ENCODE results near the gene SETX. TPM values are rescaled to one million over a fixed set of nuclear protein-coding genes. Genes with fewer than 3 reads are reported as not detected.

SETX gene
- total RNA-seq, 1 experiment from 2014 or later: 44.3 TPM

DNA sequence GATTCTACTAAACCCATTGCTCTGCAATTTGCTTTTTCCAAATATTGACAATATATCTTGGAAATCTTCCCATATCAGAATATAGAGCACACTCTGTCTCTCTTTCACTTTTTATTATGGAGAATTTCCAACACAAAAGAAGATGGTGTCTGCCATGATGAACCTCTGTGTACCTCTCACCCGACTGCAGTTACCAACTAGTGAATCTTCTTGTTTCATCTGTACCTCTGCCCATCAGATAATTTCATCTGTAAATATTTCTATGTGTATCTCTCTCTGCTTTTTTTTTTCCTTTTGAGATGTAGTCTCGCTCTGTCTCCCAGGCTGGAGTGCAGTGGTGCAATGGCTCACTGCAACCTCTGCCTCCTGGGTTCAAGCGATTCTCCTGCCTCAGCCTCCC lies 130.1 kb downstream of the SETX start:
- H3K36me3 Mint-ChIP-seq (ENCODE audit: insufficient read depth in 1 of 3, low read depth in 3 of 3): no peaks in the 10 kb centered on the region
- H4K5ac ChIP-seq (ENCODE audit: insufficient read length, low read depth, low read length): no peak overlapping the region
- no peak overlapping the region for H3K23ac ChIP-seq (ENCODE audit: insufficient read length, low read depth, low read length)
- H3K4me2 ChIP-seq (ENCODE audit: insufficient read depth, insufficient read length, low read length): no peak overlapping the region
- no peak overlapping the region for H2BK12ac ChIP-seq (ENCODE audit: insufficient read length, low read depth, low read length)
- TF ChIP-seq, protein P1, sequence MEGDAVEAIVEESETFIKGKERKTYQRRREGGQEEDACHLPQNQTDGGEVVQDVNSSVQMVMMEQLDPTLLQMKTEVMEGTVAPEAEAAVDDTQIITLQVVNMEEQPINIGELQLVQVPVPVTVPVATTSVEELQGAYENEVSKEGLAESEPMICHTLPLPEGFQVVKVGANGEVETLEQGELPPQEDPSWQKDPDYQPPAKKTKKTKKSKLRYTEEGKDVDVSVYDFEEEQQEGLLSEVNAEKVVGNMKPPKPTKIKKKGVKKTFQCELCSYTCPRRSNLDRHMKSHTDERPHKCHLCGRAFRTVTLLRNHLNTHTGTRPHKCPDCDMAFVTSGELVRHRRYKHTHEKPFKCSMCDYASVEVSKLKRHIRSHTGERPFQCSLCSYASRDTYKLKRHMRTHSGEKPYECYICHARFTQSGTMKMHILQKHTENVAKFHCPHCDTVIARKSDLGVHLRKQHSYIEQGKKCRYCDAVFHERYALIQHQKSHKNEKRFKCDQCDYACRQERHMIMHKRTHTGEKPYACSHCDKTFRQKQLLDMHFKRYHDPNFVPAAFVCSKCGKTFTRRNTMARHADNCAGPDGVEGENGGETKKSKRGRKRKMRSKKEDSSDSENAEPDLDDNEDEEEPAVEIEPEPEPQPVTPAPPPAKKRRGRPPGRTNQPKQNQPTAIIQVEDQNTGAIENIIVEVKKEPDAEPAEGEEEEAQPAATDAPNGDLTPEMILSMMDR (conservative IDR thresholded peaks at IDR 0.05): no peak
- no peak overlapping the region for H3K4ac ChIP-seq (ENCODE audit: low read depth, low read length)
- H3K4me1 ChIP-seq (ENCODE audit: insufficient read depth, low read length): no peaks in the 10 kb centered on the region
- no peak overlapping the region for H3T11ph ChIP-seq (ENCODE audit: low read length)
- no peak overlapping the region for H3K27ac Mint-ChIP-seq
- H3K9ac ChIP-seq (ENCODE audit: extremely low read depth, insufficient read length, low read length): no peak overlapping the region
- no peaks in the 10 kb centered on the region for H3K79me2 ChIP-seq (ENCODE audit: insufficient read depth, low read length)
- no peak overlapping the region for H3K4me3 Mint-ChIP-seq
- no peak overlapping the region for H2AFZ ChIP-seq (ENCODE audit: low read length)
- no peak overlapping the region for H2BK20ac ChIP-seq (ENCODE audit: low read depth, low read length, poor library complexity, severe bottlenecking)
- H3K27me3 Mint-ChIP-seq (ENCODE audit: low read depth): peaks cover 9% of the 10 kb centered on the region
- DNase-seq: no peak
- H3K27ac ChIP-seq (ENCODE audit: insufficient read length, low read depth, low read length): no peak overlapping the region
- H4K20me1 ChIP-seq (ENCODE audit: control insufficient read depth, insufficient read depth, insufficient read length): no peaks in the 10 kb centered on the region
- no peak overlapping the region for H2BK15ac ChIP-seq (ENCODE audit: low read depth, low read length)
- no peak overlapping the region for H3K14ac ChIP-seq (ENCODE audit: insufficient read depth, low read length)
- no peaks in the 10 kb centered on the region for H3K23me2 ChIP-seq (ENCODE audit: insufficient read length, low read depth, low read length, poor library complexity, severe bottlenecking)
- no peak overlapping the region for H2BK120ac ChIP-seq (ENCODE audit: low read depth, low read length, poor library complexity, severe bottlenecking)
- no peak overlapping the region for H2BK5ac ChIP-seq (ENCODE audit: insufficient read length, low read length)
- no peaks in the 10 kb centered on the region for H3K9me3 ChIP-seq (ENCODE audit: control insufficient read depth, low read depth, low read length)
- no peak overlapping the region for H3K18ac ChIP-seq (ENCODE audit: insufficient read length, low read depth, low read length)
- no peaks in the 10 kb centered on the region for H3K27me3 ChIP-seq (ENCODE audit: insufficient read depth, low read length)
- no peak overlapping the region for H2AK5ac ChIP-seq (ENCODE audit: insufficient read length, low read length)
- H3K56ac ChIP-seq (ENCODE audit: insufficient read length, low read depth, low read length): no peak overlapping the region
- H3K4me1 Mint-ChIP-seq: peaks cover 6 to 16% of the 10 kb centered on the region in 2 experiments; a peak in 3 of 4 replicates
- no peaks in the 10 kb centered on the region for H3K79me1 ChIP-seq (ENCODE audit: insufficient read depth, low read depth, low read length, poor library complexity, severe bottlenecking)
- no peaks in the 10 kb centered on the region for H3K9me3 Mint-ChIP-seq
- no peak overlapping the region for H4K8ac ChIP-seq (replicated peaks; ENCODE audit: insufficient read length, low read depth, low read length)
- H4K91ac ChIP-seq (ENCODE audit: insufficient read length, low read depth, low read length): no peak overlapping the region
- no CpG with 5 or more reads among the region's 3 CpGs for WGBS (ENCODE audit: extremely low coverage, insufficient read length, low lambda C conversion rate)
